Left ventricle myocardium inferior (tissue), 1 donor: ENCODE data around the gene LRRC15. TPM values are rescaled to one million over a fixed set of nuclear protein-coding genes. Genes with fewer than 3 reads are reported as not detected.

Experiments used
- DNase-seq: peaks from one replicate; pipeline ENCODE4 v3.0.0-alpha.2; 2020
- H3K27ac ChIP-seq: fragments of 200-600 bp; replicated peaks from 2 replicates; pipeline ENCODE4 v1.8.0; 2021
- H3K27me3 ChIP-seq: fragments of 200-600 bp; 2 replicates; pipeline ENCODE4 v1.8.0; 2021; ENCODE audit warnings: low read depth
- H3K36me3 ChIP-seq: fragments of 200-600 bp; 2 replicates; pipeline ENCODE4 v1.8.0; 2021
- H3K4me1 ChIP-seq: fragments of 200-600 bp; 2 replicates; pipeline ENCODE4 v1.8.0; 2021
- H3K4me3 ChIP-seq: fragments of 200-600 bp; 2 replicates; pipeline ENCODE4 v1.8.0; 2021; ENCODE audit warnings: mild to moderate bottlenecking, moderate library complexity
- H3K9me3 ChIP-seq: fragments of 200-600 bp; replicated peaks from 2 replicates; pipeline ENCODE4 v1.8.0; 2021
- intact Hi-C: fragments of 100-400 bp; cut with micrococcal nuclease; formaldehyde crosslinking; loops from one replicate; pipeline ENCODE4 v1.11.0; 2022
- total RNA-seq: library from RNA; stranded (reverse); fragmentation: NEBNext Ultra II Directional; extraction: Animal tissue kit (Norgen Biotek cat#: 25700); gene quantifications from one replicate; pipeline ENCODE4 v1.2.1, GENCODE V29; 2021
- TF ChIP-seq, protein P1 (sequence below): fragments of 200-600 bp; IDR thresholded peaks from 2 replicates; pipeline ENCODE4 v1.8.0; 2021; ENCODE audit warnings: antibody characterized with exemption, mild to moderate bottlenecking, borderline replicate concordance
- donor health status: DM: no; HTN: yes; CAD: no; lungs with severe emphysema.

Gene LRRC15
- total RNA-seq, 1 donor from 2014 or later = 0.14 TPM

DNA sequence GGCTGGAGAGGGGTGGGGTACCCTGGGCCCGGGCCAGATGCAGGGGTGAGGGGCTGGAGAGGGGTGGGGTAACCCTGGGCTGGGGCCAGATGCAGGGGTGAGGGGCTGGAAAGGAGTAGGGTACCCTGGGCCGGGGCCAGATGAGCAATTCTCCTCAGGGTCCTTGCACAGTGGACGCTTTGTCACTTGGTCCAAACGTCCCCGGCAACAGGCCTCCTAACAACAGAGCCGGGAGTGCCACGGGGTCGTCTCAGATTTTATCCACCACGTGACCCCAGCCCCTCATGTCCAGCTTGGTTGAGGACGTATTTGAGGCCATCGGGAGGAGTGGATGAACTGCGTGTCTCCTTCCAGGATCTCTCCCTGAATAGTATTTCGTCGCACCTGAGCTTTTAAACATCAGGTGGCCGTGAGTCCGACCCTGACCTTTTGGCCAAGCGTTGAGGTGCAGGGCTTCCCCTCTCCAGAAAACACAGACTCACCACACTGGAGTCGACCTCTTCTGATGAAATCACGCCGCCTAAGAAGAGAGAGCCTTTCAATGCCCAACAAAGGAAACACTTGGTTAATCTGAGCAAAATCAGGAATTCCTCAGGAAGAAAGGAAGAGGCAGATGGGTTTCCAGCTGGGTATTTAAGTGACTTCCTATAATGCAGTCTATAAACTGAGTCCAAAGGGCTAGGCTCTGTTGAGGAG lies 12.8 kb upstream of the LRRC15 start:
- no peak overlapping the region for H3K4me3 ChIP-seq
- TF ChIP-seq, protein P1, sequence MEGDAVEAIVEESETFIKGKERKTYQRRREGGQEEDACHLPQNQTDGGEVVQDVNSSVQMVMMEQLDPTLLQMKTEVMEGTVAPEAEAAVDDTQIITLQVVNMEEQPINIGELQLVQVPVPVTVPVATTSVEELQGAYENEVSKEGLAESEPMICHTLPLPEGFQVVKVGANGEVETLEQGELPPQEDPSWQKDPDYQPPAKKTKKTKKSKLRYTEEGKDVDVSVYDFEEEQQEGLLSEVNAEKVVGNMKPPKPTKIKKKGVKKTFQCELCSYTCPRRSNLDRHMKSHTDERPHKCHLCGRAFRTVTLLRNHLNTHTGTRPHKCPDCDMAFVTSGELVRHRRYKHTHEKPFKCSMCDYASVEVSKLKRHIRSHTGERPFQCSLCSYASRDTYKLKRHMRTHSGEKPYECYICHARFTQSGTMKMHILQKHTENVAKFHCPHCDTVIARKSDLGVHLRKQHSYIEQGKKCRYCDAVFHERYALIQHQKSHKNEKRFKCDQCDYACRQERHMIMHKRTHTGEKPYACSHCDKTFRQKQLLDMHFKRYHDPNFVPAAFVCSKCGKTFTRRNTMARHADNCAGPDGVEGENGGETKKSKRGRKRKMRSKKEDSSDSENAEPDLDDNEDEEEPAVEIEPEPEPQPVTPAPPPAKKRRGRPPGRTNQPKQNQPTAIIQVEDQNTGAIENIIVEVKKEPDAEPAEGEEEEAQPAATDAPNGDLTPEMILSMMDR = no peak
- intact Hi-C loops = no loop called here
- peaks cover 71% of the 10 kb centered on the region for H3K27me3 ChIP-seq
- H3K27ac ChIP-seq = no peak overlapping the region
- no peak for DNase-seq
- H3K36me3 ChIP-seq = no peaks in the 10 kb centered on the region
- H3K9me3 ChIP-seq = no peaks in the 10 kb centered on the region
- no peaks in the 10 kb centered on the region for H3K4me1 ChIP-seq

DNA sequence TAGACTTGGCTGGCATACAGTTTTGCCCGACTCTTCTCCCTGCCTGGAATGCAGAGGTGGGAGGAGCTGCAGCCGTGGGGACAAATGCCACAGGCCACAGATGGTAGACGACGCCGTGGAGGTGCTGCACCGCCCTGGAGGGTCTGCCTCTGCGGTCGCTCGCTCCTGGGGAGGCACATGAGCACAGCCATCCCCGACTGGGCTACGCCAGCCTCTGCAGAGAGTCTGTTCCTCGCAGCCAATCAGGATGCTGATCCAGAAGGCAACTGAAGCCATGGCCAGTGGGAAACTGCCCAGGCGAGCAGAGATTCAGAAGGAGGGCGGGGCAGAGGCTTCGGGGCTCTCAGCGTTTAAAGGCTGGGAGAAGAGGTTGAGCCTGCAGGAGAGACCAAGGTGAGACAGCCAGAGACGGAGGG lies 11.9 kb upstream of the LRRC15 start:
- no peak for DNase-seq
- Histone ChIP-seq H3K36me3 (no peaks in the 10 kb centered on the region), H3K4me1 (no peaks in the 10 kb centered on the region), H3K27ac (no peak overlapping the region), H3K4me3 (no peak overlapping the region), H3K27me3 (peaks cover 76% of the 10 kb centered on the region), H3K9me3 (no peaks in the 10 kb centered on the region)
- TF ChIP-seq, protein P1 = no peak
- intact Hi-C loops = no loop called here

DNA sequence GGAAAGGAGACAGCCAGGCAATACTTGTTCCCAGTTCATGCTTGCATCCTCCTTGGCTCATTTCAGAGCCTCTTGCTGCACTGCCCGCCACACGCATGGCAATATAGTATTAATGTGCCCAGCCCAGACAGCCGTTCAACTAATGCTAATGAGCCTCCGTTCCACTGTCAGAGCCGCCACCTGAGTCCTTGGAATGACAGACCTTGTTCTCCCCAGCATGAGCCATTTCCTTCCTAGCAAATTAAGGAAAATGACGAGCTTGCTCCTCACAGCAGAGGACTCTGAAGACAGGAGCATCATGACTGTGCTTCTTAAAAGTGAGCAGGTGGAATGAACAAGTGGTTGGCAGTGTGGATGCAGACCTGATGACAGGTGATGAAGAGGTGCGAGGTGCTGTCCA lies 10.8 kb upstream of the LRRC15 start:
- TF ChIP-seq, protein P1 = no peak
- intact Hi-C loops = no loop called here
- Histone ChIP-seq H3K27ac (no peak overlapping the region), H3K9me3 (no peaks in the 10 kb centered on the region), H3K27me3 (peaks cover 81% of the 10 kb centered on the region), H3K36me3 (no peaks in the 10 kb centered on the region), H3K4me1 (no peaks in the 10 kb centered on the region), H3K4me3 (no peak overlapping the region)
- no peak for DNase-seq

DNA sequence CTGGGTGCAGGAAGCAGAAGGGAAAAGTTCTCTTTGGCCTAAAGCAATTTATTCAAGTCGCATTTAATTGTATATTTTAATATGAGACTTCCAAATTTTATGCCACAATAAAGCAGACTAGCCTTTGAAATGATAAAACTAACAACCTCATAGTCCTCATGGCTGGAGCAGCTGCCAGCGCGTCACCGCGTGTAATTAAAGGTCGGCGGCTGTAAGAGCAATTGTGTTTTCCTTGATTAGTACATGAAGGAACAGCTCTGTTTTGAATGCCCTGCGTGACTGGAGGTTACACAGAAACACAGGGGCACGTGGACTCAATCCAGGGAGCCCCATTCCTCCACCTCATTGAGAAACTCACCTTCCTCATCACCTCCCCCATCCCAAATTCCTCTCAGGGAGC lies 10.1 kb upstream of the LRRC15 start:
- no peaks in the 10 kb centered on the region for H3K4me1 ChIP-seq
- no peaks in the 10 kb centered on the region for H3K9me3 ChIP-seq
- H3K4me3 ChIP-seq = no peak overlapping the region
- no peaks in the 10 kb centered on the region for H3K36me3 ChIP-seq
- H3K27ac ChIP-seq = no peak overlapping the region
- intact Hi-C loops = no loop called here
- H3K27me3 ChIP-seq = peaks cover 78% of the 10 kb centered on the region
- TF ChIP-seq, protein P1 = no peak
- no peak for DNase-seq

DNA sequence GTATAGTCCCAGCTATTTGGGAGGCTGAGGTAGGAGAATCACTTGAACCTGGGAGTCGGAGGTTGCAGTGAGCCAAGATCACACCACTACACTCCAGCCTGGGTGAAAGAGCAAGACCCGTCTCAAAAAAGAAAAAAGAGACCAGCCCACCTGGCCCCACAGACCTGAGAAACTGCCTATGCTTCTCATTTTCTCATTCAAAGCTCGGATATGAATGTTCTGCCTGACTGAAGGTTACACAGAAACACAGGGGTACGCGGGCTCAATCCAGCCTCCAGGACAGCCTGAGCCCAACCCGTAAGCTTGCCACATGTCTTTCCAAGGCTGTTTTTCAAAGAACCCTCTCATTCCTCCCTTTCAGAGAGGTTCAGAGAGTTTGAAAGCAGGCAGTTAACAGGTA lies 9.7 kb upstream of the LRRC15 start:
- no peak for DNase-seq
- intact Hi-C loops = no loop called here
- H3K9me3 ChIP-seq = no peaks in the 10 kb centered on the region
- H3K27me3 ChIP-seq = peaks cover 74% of the 10 kb centered on the region
- TF ChIP-seq, protein P1 = no peak
- no peaks in the 10 kb centered on the region for H3K4me1 ChIP-seq
- no peak overlapping the region for H3K27ac ChIP-seq
- no peaks in the 10 kb centered on the region for H3K36me3 ChIP-seq
- no peak overlapping the region for H3K4me3 ChIP-seq
